Heart right ventricle (tissue), 16 donors: ENCODE data around the gene MACO1. TPM values are rescaled to one million over a fixed set of nuclear protein-coding genes. Genes with fewer than 3 reads are reported as not detected.
"Not testable (repeated sequence)": the region's sequence is repeated elsewhere in the genome, so short reads cannot be mapped to it uniquely, and the experiment has no call there.

ENCODE experiments used
- ATAC-seq, 8 donors: fragments of 200-7000 bp; cut with Tn5 transposase; one replicate each; pipeline ENCODE4 v1.9.1; 2020; ENCODE audit warnings: mild to moderate bottlenecking in 8 of 8, moderate library complexity in 8 of 8, moderate number of reproducible peaks in 1 of 8
- DNase-seq, 2 donors: peaks; one replicate each; pipeline ENCODE4 v3.0.0-alpha.2; 2020
- H3K27ac ChIP-seq, 10 donors: fragments of 200-600 bp; sonication (generic) in 2 of 10; one replicate each; pipeline versions ENCODE4 v1.5.0 to v1.8.0; 2020 to 2022; ENCODE audit warnings: mild to moderate bottlenecking in 3 of 10
- H3K27me3 ChIP-seq, 7 donors: fragments of 200-600 bp; one replicate each; pipeline ENCODE4 v1.8.0; 2021 to 2022; ENCODE audit warnings: mild to moderate bottlenecking in 2 of 7
- H3K36me3 ChIP-seq, 9 donors: fragments of 200-600 bp; sonication (generic) in 1 of 9; one replicate each; pipeline versions ENCODE4 v1.5.0 to v1.8.0; 2020 to 2022; ENCODE audit warnings: mild to moderate bottlenecking in 2 of 9
- H3K4me1 ChIP-seq, 9 donors: fragments of 200-600 bp; sonication (generic) in 1 of 9; one replicate each; pipeline versions ENCODE4 v1.5.0 to v1.8.0; 2020 to 2022; ENCODE audit warnings: mild to moderate bottlenecking in 4 of 9
- H3K4me3 ChIP-seq, 10 donors: fragments of 200-600 bp; sonication (generic) in 2 of 10; one replicate each; pipeline versions ENCODE4 v1.5.0 to v1.8.0; 2020 to 2022; ENCODE audit warnings: mild to moderate bottlenecking in 7 of 10, moderate library complexity in 2 of 10
- H3K9me3 ChIP-seq, 11 donors: fragments of 200-600 bp in 10 of 11; sonication (generic) in 2 of 11; one replicate each; pipeline versions ENCODE4 v1.5.0 to v1.8.0; 2013 to 2022; ENCODE audit warnings: mild to moderate bottlenecking in 2 of 11, control low read depth in 1 of 11, moderate library complexity in 1 of 11
- WGBS, 2 donors: extraction: QIAGEN DNeasy Blood & Tissue Kit; methylation state at CpG; one replicate each; pipeline ENCODE4 v1.1.7; 2013; ENCODE audit warnings: inconsistent platforms in 1 of 2; 5-methylcytosine and 5-hydroxymethylcytosine counted together
- intact Hi-C, 10 donors: fragments of 100-400 bp; cut with DNase I; formaldehyde crosslinking; loops; one replicate each; pipeline versions ENCODE4 v1.11.1 to v1.14.2; 2022
- long read RNA-seq, 3 donors: library from polyadenylated mRNA; unstranded; transcript quantifications; one replicate each; pipeline ENCODE4 v2.0.0, GENCODE V29; 2020 to 2021
- polyA plus RNA-seq, 2 donors: library from polyadenylated mRNA; stranded (reverse); fragments of 200-250 nt; gene quantifications; one replicate each; pipeline ENCODE4 v1.2.3, GENCODE V29; 2013
- total RNA-seq, 10 donors: library from RNA; stranded (reverse); fragmentation: NEBNext Ultra II Directional in 3 of 10; extraction: Animal tissue kit (Norgen Biotek cat#: 25700) in 3 of 10; gene quantifications; one replicate each; pipeline versions ENCODE4 v1.2.1 to v1.2.4, GENCODE V29; 2021 to 2023
- TF ChIP-seq, protein P1 (sequence below), 9 donors: fragments of 200-600 bp; sonication (generic) in 2 of 9; IDR thresholded peaks; one replicate each; pipeline versions ENCODE4 v1.5.0 to v1.8.0; 2021 to 2022; ENCODE audit warnings: antibody characterized with exemption in 9 of 9, mild to moderate bottlenecking in 5 of 9, moderate library complexity in 1 of 9
- donor health status: Arrhythmogenic right ventricular cardiomyopathy.
- donor health status: ischemic (EF 13 %, LVEDD 7.1; RV severe dilation, severe dysfunction).
- donor health status: healthy with polysubstance abuse.
- donor health status: DM: no; HTN: yes; CAD: no.
- donor health status: DM: no; HTN: no; CAD: no.
- donor health status: ischemic (EF 25% LVEDD 6.9; RV normal size, moderate dysfunction).
- donor health status: ischemic (EF 25% LVEDD 5.7; RV mildly dilated, moderate dysfunction).
- donor health status: healthy.
- donor health status: DM: yes; HTN: yes; CAD: no.
- donor health status: Ischemic cardiomyopathy.
- donor health status: ischemic (EF 35%, LVEDD 5.7; RV mildly dilated, moderate dysfunction).
- donor health status: nonischemic (EF 11% LVEDD 7.7; RV severe dilation, severe dysfunction).
- donor health status: DM: yes; HTN: yes; CAD: no.
- donor health status: PGD.
- donor health status: ischemic (EF 29% LVEDD 5.4; RV normal size, mild dysfunction).
- donor health status: nonischemic (EF 23%, LVEDD 6.1; RV moderate dilation, normal function).

Gene MACO1, protein sequence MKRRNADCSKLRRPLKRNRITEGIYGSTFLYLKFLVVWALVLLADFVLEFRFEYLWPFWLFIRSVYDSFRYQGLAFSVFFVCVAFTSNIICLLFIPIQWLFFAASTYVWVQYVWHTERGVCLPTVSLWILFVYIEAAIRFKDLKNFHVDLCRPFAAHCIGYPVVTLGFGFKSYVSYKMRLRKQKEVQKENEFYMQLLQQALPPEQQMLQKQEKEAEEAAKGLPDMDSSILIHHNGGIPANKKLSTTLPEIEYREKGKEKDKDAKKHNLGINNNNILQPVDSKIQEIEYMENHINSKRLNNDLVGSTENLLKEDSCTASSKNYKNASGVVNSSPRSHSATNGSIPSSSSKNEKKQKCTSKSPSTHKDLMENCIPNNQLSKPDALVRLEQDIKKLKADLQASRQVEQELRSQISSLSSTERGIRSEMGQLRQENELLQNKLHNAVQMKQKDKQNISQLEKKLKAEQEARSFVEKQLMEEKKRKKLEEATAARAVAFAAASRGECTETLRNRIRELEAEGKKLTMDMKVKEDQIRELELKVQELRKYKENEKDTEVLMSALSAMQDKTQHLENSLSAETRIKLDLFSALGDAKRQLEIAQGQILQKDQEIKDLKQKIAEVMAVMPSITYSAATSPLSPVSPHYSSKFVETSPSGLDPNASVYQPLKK
- total RNA-seq (10 to 100 TPM in 9 of 10 donors, 1 to 10 TPM in 1; 9.4 to 15.5 (median 13.5) TPM), polyA plus RNA-seq (1 to 10 TPM; 8.7 to 8.9 TPM)
- long read RNA-seq, donor 1, partial matches to known transcripts: 3 of 5 reads
- long read RNA-seq, donor 1, other reads (novel, unspliced or antisense): 1 of 5 reads
- long read RNA-seq, donor 2, transcript MACO1-201 (11 exons, 3,917 nt): major isoform, 5 of 10 reads
- long read RNA-seq, donor 2, partial matches to known transcripts: 2 of 10 reads
- long read RNA-seq, donor 2, other reads (novel, unspliced or antisense): 3 of 10 reads
- long read RNA-seq, donor 3, partial matches to known transcripts: 4 of 11 reads
- long read RNA-seq, donor 3, other reads (novel, unspliced or antisense): 3 of 11 reads

GRCh38 chr1:25430073-25430966, at the start of gene MACO1:
TSS of gene MACO1 (plus strand) at chr1:25430897. CDS start at chr1:25431099, 202 bp downstream.
- intact Hi-C loops: loop anchor here in 4 of 10 donors (5.0 kb wide), 3 partner anchors 37 to 52 kb away; no protein-coding TSS in a partner anchor
- H3K4me1 ChIP-seq: peaks cover 3 to 44% (median 41%) of the 10 kb centered on the region in 9 donors
- peak; percentile 96 to 97 for DNase-seq

DNA sequence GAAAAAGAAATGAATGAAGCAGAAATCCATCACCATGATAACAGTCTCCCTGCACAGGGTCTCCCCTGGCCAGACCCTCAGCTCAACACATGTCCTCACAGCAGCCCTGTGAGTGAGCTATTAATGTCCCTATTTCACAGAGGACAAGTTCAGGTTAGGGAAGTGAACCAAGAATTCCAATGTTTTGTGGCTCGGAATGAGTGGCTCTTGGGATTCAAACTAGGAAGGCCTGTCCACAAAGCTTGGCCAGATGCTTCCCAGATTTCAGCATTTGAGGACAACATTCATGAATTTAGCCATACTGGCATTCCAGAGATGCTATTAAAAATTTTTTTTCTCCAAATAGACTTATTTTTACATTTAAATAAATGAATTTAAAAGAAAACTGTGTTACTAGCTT, 48.2 kb upstream of the MACO1 start:
- H3K27ac ChIP-seq, ATAC-seq, H3K9me3 ChIP-seq, intact Hi-C loops, H3K4me1 ChIP-seq, H3K4me3 ChIP-seq, H3K27me3 ChIP-seq, H3K36me3 ChIP-seq, DNase-seq: not testable (repeated sequence)
- WGBS, 2 donors: 57 to 73% methylated on average over 1 of the region's 1 CpG

More at GRCh38 chr1:25430073-25430966, at the start of gene MACO1:
- peak; percentile 95 to 99 (median 98) for ATAC-seq
- peak within 1 kb of the TSS; percentile 86 to 97 (median 94) for H3K27ac ChIP-seq
- H3K27me3 ChIP-seq: no peaks in the 10 kb centered on the region
- TF ChIP-seq, protein P1, sequence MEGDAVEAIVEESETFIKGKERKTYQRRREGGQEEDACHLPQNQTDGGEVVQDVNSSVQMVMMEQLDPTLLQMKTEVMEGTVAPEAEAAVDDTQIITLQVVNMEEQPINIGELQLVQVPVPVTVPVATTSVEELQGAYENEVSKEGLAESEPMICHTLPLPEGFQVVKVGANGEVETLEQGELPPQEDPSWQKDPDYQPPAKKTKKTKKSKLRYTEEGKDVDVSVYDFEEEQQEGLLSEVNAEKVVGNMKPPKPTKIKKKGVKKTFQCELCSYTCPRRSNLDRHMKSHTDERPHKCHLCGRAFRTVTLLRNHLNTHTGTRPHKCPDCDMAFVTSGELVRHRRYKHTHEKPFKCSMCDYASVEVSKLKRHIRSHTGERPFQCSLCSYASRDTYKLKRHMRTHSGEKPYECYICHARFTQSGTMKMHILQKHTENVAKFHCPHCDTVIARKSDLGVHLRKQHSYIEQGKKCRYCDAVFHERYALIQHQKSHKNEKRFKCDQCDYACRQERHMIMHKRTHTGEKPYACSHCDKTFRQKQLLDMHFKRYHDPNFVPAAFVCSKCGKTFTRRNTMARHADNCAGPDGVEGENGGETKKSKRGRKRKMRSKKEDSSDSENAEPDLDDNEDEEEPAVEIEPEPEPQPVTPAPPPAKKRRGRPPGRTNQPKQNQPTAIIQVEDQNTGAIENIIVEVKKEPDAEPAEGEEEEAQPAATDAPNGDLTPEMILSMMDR (IDR thresholded peaks at IDR 0.05): peak in 1 of 9 donors; percentile 8
- H3K9me3 ChIP-seq: no peaks in the 10 kb centered on the region
- no peaks in the 10 kb centered on the region for H3K36me3 ChIP-seq
- WGBS, 2 donors: 0% methylated on average over 85 to 87 of the region's 87 CpGs
- H3K4me3 ChIP-seq: peak within 1 kb of the TSS; percentile 71 to 99 (median 87)

- 94% methylated on average over 1 of the region's 1 CpG for WGBS, 2 donors
- H3K27ac ChIP-seq, H3K9me3 ChIP-seq, H3K4me3 ChIP-seq, H3K36me3 ChIP-seq, H3K4me1 ChIP-seq, intact Hi-C loops, DNase-seq, H3K27me3 ChIP-seq: not testable (repeated sequence)
- peak in 1 of 8 donors; percentile 25 for ATAC-seq
These were observed 47.6 kb upstream of the MACO1 start for GRCh38 chr1:25383090-25383489.

GRCh38 chr1:25383875-25384274, 46.8 kb upstream of the MACO1 start:
- no CpG with 5 or more reads among the region's 1 CpG for WGBS, 2 donors
- H3K27ac ChIP-seq, H3K9me3 ChIP-seq, intact Hi-C loops, H3K36me3 ChIP-seq, H3K4me3 ChIP-seq, H3K27me3 ChIP-seq, DNase-seq, H3K4me1 ChIP-seq, ATAC-seq: not testable (repeated sequence)

DNA sequence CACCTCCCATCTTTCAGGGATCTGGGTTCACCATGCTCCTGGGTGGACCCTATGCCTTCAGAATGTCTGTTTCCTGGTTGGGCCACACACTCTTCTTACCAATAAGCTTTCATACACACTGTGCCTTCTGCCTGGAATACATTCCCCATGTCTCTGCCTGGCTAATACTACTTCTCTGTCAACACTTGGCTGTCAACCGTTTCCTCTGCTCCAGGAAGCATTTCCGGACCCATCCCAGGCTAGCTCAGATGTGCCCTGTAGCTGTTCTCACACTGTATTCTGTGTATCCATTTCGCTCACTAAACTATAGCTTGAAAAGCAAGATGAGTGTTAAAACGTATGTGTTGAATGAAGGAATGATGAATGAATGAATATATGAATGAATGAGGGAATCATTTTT, 43.6 kb upstream of the MACO1 start:
- H3K27ac ChIP-seq, H3K4me1 ChIP-seq, DNase-seq, intact Hi-C loops, H3K9me3 ChIP-seq, H3K4me3 ChIP-seq, H3K27me3 ChIP-seq, H3K36me3 ChIP-seq: not testable (repeated sequence)
- ATAC-seq: peak in 1 of 8 donors; percentile 58
- 46 to 53% methylated on average over 4 of the region's 4 CpGs for WGBS, 2 donors

GRCh38 chr1:25388691-25389090, 42.0 kb upstream of the MACO1 start:
- intact Hi-C loops, H3K27ac ChIP-seq, ATAC-seq, H3K4me3 ChIP-seq, H3K27me3 ChIP-seq, H3K9me3 ChIP-seq, H3K4me1 ChIP-seq, DNase-seq, H3K36me3 ChIP-seq: not testable (repeated sequence)
- WGBS, 2 donors: 58% methylated on average over 7 to 8 of the region's 9 CpGs

DNA sequence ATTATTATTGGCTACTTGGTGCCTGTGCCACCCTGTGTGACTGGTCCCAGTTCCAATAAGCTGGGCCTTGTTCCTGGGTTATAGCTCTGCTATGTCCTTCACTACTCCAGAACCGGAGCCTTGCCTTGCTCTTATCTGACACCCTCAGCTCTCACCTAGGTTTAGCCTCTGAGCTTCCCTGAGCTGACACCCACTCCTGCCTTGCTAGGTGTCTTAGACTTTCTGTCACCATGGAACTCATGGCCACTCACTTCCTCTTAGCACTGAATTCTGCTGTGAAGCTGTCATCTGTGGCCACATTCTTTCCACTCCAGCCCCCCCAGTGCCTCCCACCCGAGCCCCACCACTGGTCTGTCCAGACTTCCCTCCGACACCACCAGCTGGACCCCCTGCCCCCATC, 41.0 kb upstream of the MACO1 start:
- H3K36me3 ChIP-seq, DNase-seq, H3K9me3 ChIP-seq, H3K4me1 ChIP-seq, H3K27ac ChIP-seq, H3K4me3 ChIP-seq, ATAC-seq, H3K27me3 ChIP-seq, intact Hi-C loops: not testable (repeated sequence)
- WGBS, 2 donors: 78 to 81% methylated on average over 3 of the region's 3 CpGs
